Peyer's patch (tissue), 4 donors: ENCODE results near the gene NR1I3. TPM values are rescaled to one million over a fixed set of nuclear protein-coding genes. Genes with fewer than 3 reads are reported as not detected.
A peak's percentile ranks its signal among the peaks of the same experiment; 100 is the strongest.

ENCODE experiments used
- DNase-seq, 3 donors: peaks; one replicate each; pipeline ENCODE4 v3.0.0-alpha.2; 2017 to 2019
- H3K27ac ChIP-seq, 4 donors: fragments of 200-600 bp; sonication (generic); one replicate each; pipeline ENCODE4 v1.5.1; 2016 to 2019
- H3K27me3 ChIP-seq, 2 donors: fragments of 200-600 bp; sonication (generic); one replicate each; pipeline ENCODE4 v1.5.1; 2019
- H3K36me3 ChIP-seq, 3 donors: fragments of 200-600 bp; sonication (generic); one replicate each; pipeline ENCODE4 v1.5.1; 2016 to 2019
- H3K4me1 ChIP-seq, 4 donors: fragments of 200-600 bp; sonication (generic); one replicate each; pipeline ENCODE4 v1.5.1; 2016 to 2019
- H3K4me3 ChIP-seq, 4 donors: fragments of 200-600 bp; sonication (generic); 1 replicate in 3 of 4; 2 replicates in 1 of 4; pipeline ENCODE4 v1.5.1; 2016 to 2019; ENCODE audit warnings: mild to moderate bottlenecking in 1 of 4
- H3K9me3 ChIP-seq, 4 donors: fragments of 200-600 bp; sonication (generic); one replicate each; pipeline ENCODE4 v1.5.1; 2016 to 2019; ENCODE audit warnings: mild to moderate bottlenecking in 1 of 4
- POLR2A ChIP-seq, 2 donors: fragments of 450-650 bp; IDR thresholded peaks; one replicate each; pipeline ENCODE4 v1.5.1; 2017; ENCODE audit warnings: antibody characterized with exemption in 2 of 2, mild to moderate bottlenecking in 2 of 2, moderate library complexity in 2 of 2
- total RNA-seq, 4 donors: library from RNA; depleted of rRNA; stranded (reverse); fragments of >200 nt; gene quantifications; one replicate each; pipeline ENCODE4 v1.1.0, GENCODE V29; 2016
- TF ChIP-seq, protein P1 (sequence below), 6 experiments: fragments of 450-650 bp in 4 of 6; fragments of 200-600 bp in 2 of 6; sonication (generic) in 1 of 6; IDR thresholded peaks; one replicate each; pipeline ENCODE4 v1.5.1; 2017 to 2019; ENCODE audit warnings: antibody characterized with exemption in 6 of 6, mild to moderate bottlenecking in 3 of 6, moderate library complexity in 1 of 6

Gene NR1I3
- total RNA-seq, 4 donors from 2014 or later, result 3.2 TPM; not detected in 3

- peaks cover 0 to 22% (median 6%) of the 10 kb centered on the region in 4 donors for H3K4me1 ChIP-seq
- no peaks in the 10 kb centered on the region for H3K9me3 ChIP-seq
- H3K27me3 ChIP-seq, result no peaks in the 10 kb centered on the region
- H3K27ac ChIP-seq, result no peak overlapping the region
- peaks cover 0 to 23% (median 0%) of the 10 kb centered on the region in 3 donors for H3K36me3 ChIP-seq
- TF ChIP-seq POLR2A (IDR thresholded peaks at IDR 0.05), result no peak
- TF ChIP-seq, protein P1, sequence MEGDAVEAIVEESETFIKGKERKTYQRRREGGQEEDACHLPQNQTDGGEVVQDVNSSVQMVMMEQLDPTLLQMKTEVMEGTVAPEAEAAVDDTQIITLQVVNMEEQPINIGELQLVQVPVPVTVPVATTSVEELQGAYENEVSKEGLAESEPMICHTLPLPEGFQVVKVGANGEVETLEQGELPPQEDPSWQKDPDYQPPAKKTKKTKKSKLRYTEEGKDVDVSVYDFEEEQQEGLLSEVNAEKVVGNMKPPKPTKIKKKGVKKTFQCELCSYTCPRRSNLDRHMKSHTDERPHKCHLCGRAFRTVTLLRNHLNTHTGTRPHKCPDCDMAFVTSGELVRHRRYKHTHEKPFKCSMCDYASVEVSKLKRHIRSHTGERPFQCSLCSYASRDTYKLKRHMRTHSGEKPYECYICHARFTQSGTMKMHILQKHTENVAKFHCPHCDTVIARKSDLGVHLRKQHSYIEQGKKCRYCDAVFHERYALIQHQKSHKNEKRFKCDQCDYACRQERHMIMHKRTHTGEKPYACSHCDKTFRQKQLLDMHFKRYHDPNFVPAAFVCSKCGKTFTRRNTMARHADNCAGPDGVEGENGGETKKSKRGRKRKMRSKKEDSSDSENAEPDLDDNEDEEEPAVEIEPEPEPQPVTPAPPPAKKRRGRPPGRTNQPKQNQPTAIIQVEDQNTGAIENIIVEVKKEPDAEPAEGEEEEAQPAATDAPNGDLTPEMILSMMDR (IDR thresholded peaks at IDR 0.05), result no peak
- no peak for DNase-seq
- H3K4me3 ChIP-seq, result no peak overlapping the region
These were observed 7.2 kb downstream of the NR1I3 start for GRCh38 chr1:161230762-161231161.

- no peaks in the 10 kb centered on the region for H3K27me3 ChIP-seq
- TF ChIP-seq POLR2A (IDR thresholded peaks at IDR 0.05), result no peak
- TF ChIP-seq, protein P1 (IDR thresholded peaks at IDR 0.05), result no peak
- peaks cover 0 to 23% (median 0%) of the 10 kb centered on the region in 3 donors for H3K36me3 ChIP-seq
These were observed 8.1 kb downstream of the NR1I3 start for GRCh38 chr1:161229896-161230295.

DNA sequence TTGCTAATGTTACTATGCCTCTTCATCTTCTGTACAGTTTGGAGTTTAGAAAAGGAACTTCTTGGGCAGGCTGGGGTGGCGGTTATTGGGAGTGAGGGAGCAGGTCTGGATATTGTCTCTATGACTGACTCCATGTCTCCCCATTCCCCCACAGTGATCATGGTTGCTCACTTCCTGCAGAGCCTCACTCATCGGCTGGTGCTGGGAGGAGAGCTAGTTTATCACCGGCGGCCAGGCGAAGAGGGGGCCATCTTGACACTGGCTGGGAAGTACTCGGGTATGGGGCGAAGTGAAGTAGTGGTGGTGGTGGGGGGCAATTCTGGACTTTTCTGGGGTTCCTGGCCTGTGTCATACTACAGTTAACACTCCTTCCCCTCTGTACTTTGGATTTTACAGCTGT lies 10.0 kb downstream of the NR1I3 start:
- peaks cover 0 to 23% (median 0%) of the 10 kb centered on the region in 3 donors for H3K36me3 ChIP-seq
- H3K9me3 ChIP-seq, result no peaks in the 10 kb centered on the region
- TF ChIP-seq, protein P1 (IDR thresholded peaks at IDR 0.05), result no peak
- TF ChIP-seq POLR2A (IDR thresholded peaks at IDR 0.05), result no peak
- H3K4me3 ChIP-seq, result no peak overlapping the region
- H3K4me1 ChIP-seq, result peaks cover 6 to 40% (median 10%) of the 10 kb centered on the region in 4 donors
- DNase-seq, result no peak
- H3K27ac ChIP-seq, result peak overlapping the region in 1 of 4 donors; percentile 73
- no peaks in the 10 kb centered on the region for H3K27me3 ChIP-seq

More at GRCh38 chr1:161229896-161230295, 8.1 kb downstream of the NR1I3 start:
- H3K4me1 ChIP-seq, result peaks cover 4 to 27% (median 9%) of the 10 kb centered on the region in 4 donors
- no peak for DNase-seq
- no peaks in the 10 kb centered on the region for H3K9me3 ChIP-seq
- H3K4me3 ChIP-seq, result no peak overlapping the region
- no peak overlapping the region for H3K27ac ChIP-seq

- DNase-seq, result peak; percentile 82 to 93 (median 86)
- Histone ChIP-seq H3K36me3 (peaks cover 0 to 23% (median 0%) of the 10 kb centered on the region in 3 donors), H3K27ac (peak overlapping the region in 2 of 4 donors; percentile 5 to 73), H3K27me3 (no peaks in the 10 kb centered on the region), H3K9me3 (no peaks in the 10 kb centered on the region), H3K4me3 (peak overlapping the region in 2 of 4 donors; percentile 68 to 83), H3K4me1 (peaks cover 6 to 40% (median 10%) of the 10 kb centered on the region in 4 donors)
- TF ChIP-seq, protein P1 (IDR thresholded peaks at IDR 0.05), result peak; percentile 80 to 95 (median 87)
- no peak for TF ChIP-seq POLR2A (IDR thresholded peaks at IDR 0.05)
These were observed 10.7 kb downstream of the NR1I3 start for GRCh38 chr1:161227196-161227871.

GRCh38 chr1:161226759-161227158 lies 11.2 kb downstream of the NR1I3 start:
- H3K27ac ChIP-seq, result peak overlapping the region; percentile 70 to 76 (median 74)

More at GRCh38 chr1:161226759-161227158, 11.2 kb downstream of the NR1I3 start:
- Histone ChIP-seq H3K36me3 (peaks cover 0 to 23% (median 0%) of the 10 kb centered on the region in 3 donors), H3K27me3 (no peaks in the 10 kb centered on the region), H3K9me3 (no peaks in the 10 kb centered on the region), H3K4me1 (peaks cover 6 to 40% (median 10%) of the 10 kb centered on the region in 4 donors), H3K4me3 (peak overlapping the region; percentile 64 to 83 (median 68))
- no peak for DNase-seq
- TF ChIP-seq POLR2A (IDR thresholded peaks at IDR 0.05), result no peak
- TF ChIP-seq, protein P1 (IDR thresholded peaks at IDR 0.05), result no peak
